ENCODE data around the gene TXNDC16.
"Not testable (repeated sequence)": the region's sequence is repeated elsewhere in the genome, so short reads cannot be mapped to it uniquely, and the experiment has no call there.

Gene TXNDC16

GRCh38 chr14:52552063-52552988 is at the start of gene TXNDC16, which contains the start of gene GPR137C:
TXNDC16 (minus strand) TSS chr14:52552505; CDS start chr14:52543557, 8,948 bp downstream.
GPR137C (plus strand) TSS chr14:52552836; CDS start chr14:52553148, 312 bp downstream.
- peak; percentile 71 to 100 (median 99) for DNase-seq

GRCh38 chr14:52599974-52600373 is 47.7 kb upstream of the TXNDC16 start:
- no peak for DNase-seq

GRCh38 chr14:52598568-52598967 is 46.3 kb upstream of the TXNDC16 start:
- no peak for DNase-seq

- DNase-seq, result no peak
These were observed 44.6 kb upstream of the TXNDC16 start for GRCh38 chr14:52596861-52597260.

GRCh38 chr14:52596320-52596719 is 44.0 kb upstream of the TXNDC16 start:
- no peak for DNase-seq

- DNase-seq, result no peak
These were observed 38.0 kb upstream of the TXNDC16 start for GRCh38 chr14:52590318-52590717.

- DNase-seq, result no peak
These were observed 37.3 kb upstream of the TXNDC16 start for GRCh38 chr14:52589646-52590045.

- no peak for DNase-seq
These were observed 31.2 kb upstream of the TXNDC16 start for GRCh38 chr14:52583544-52583943.

- DNase-seq, result no peak
These were observed 23.6 kb upstream of the TXNDC16 start for GRCh38 chr14:52575858-52576257.

- not testable (repeated sequence) for DNase-seq
These were observed 16.1 kb upstream of the TXNDC16 start for GRCh38 chr14:52568454-52568853.

- no peak for DNase-seq
These were observed 10.8 kb upstream of the TXNDC16 start for GRCh38 chr14:52563120-52563519.

- no peak for DNase-seq
These were observed 6.4 kb upstream of the TXNDC16 start for GRCh38 chr14:52558688-52559087.

- peak in 50 of 51 donors; percentile 12 to 85 (median 64) for DNase-seq
These were observed 1.6 kb upstream of the TXNDC16 start for GRCh38 chr14:52553671-52554575.

- peak in 25 of 51 donors; percentile 5 to 53 (median 27) for DNase-seq
These were observed 831 bp upstream of the TXNDC16 start for GRCh38 chr14:52553002-52553670.

GRCh38 chr14:52551696-52552062 is 626 bp downstream of the TXNDC16 start:
- peak in 15 of 51 donors; percentile 1 to 84 (median 20) for DNase-seq

- no peak for DNase-seq
These were observed 1.1 kb downstream of the TXNDC16 start for GRCh38 chr14:52551205-52551604.

GRCh38 chr14:52550661-52551060 is 1.6 kb downstream of the TXNDC16 start:
- DNase-seq, result no peak

- DNase-seq, result no peak
These were observed 4.8 kb downstream of the TXNDC16 start for GRCh38 chr14:52547526-52547925.

GRCh38 chr14:52547027-52547426 is 5.3 kb downstream of the TXNDC16 start:
- no peak for DNase-seq

- DNase-seq, result no peak
These were observed 6.0 kb downstream of the TXNDC16 start for GRCh38 chr14:52546318-52546670.

- no peak for DNase-seq
These were observed 6.6 kb downstream of the TXNDC16 start for GRCh38 chr14:52545584-52546317.

Data from hypothalamus (tissue), 51 donors.